Suprapubic skin (tissue), 4 donors: Measurements from ENCODE around the gene CCNE1. TPM values are rescaled to one million over a fixed set of nuclear protein-coding genes. Genes with fewer than 3 reads are reported as not detected.

ENCODE experiments used
- DNase-seq, 2 donors: peaks; one replicate each; pipeline ENCODE4 v3.0.0-alpha.2; 2019; ENCODE audit warnings: low spot score in 2 of 2
- H3K27ac ChIP-seq: fragments of 200-600 bp; sonication (generic); one replicate; pipeline ENCODE4 v1.5.1; 2019
- H3K27me3 ChIP-seq: fragments of 200-600 bp; sonication (generic); one replicate; pipeline ENCODE4 v1.5.1; 2019
- H3K36me3 ChIP-seq: fragments of 200-600 bp; sonication (generic); one replicate; pipeline ENCODE4 v1.5.1; 2019
- H3K4me1 ChIP-seq: fragments of 200-600 bp; sonication (generic); one replicate; pipeline ENCODE4 v1.5.1; 2019
- H3K4me3 ChIP-seq: fragments of 200-600 bp; sonication (generic); one replicate; pipeline ENCODE4 v1.5.1; 2019; ENCODE audit warnings: mild to moderate bottlenecking
- H3K9me3 ChIP-seq: fragments of 200-600 bp; sonication (generic); one replicate; pipeline ENCODE4 v1.5.1; 2019
- EP300 ChIP-seq: sonication (generic); formaldehyde crosslinking; IDR thresholded peaks from one replicate; pipeline ENCODE4 v1.6.1; 2017; ENCODE audit warnings: antibody characterized with exemption
- POLR2A ChIP-seq, 2 donors: fragments of 450-650 bp; IDR thresholded peaks; one replicate each; pipeline ENCODE4 v1.6.1; 2017; ENCODE audit warnings: antibody characterized with exemption in 2 of 2, mild to moderate bottlenecking in 2 of 2, moderate library complexity in 2 of 2
- POLR2AphosphoS5 ChIP-seq, 3 donors: sonication (generic); formaldehyde crosslinking; IDR thresholded peaks; one replicate each; pipeline ENCODE4 v1.6.1; 2017; ENCODE audit warnings: antibody characterized with exemption in 3 of 3
- WGBS: methylation state at CpG from one replicate; pipeline ENCODE4 v1.1.5; 2018; 5-methylcytosine and 5-hydroxymethylcytosine counted together
- total RNA-seq, 4 donors: library from RNA; depleted of rRNA; stranded (reverse); fragments of >200 nt; gene quantifications; one replicate each; pipeline ENCODE4 v1.1.0, GENCODE V29; 2016
- TF ChIP-seq, protein P1 (sequence below), 2 donors: fragments of 200-600 bp in 1 of 2; fragments of 450-650 bp in 1 of 2; sonication (generic) in 1 of 2; IDR thresholded peaks; one replicate each; pipeline ENCODE4 v1.5.1; 2016 to 2019; ENCODE audit warnings: antibody characterized with exemption in 2 of 2, mild to moderate bottlenecking in 1 of 2, moderate library complexity in 1 of 2

The CCNE1 gene
- total RNA-seq, 4 donors from 2014 or later: 2.5 to 11.0 (median 6.0) TPM

DNA sequence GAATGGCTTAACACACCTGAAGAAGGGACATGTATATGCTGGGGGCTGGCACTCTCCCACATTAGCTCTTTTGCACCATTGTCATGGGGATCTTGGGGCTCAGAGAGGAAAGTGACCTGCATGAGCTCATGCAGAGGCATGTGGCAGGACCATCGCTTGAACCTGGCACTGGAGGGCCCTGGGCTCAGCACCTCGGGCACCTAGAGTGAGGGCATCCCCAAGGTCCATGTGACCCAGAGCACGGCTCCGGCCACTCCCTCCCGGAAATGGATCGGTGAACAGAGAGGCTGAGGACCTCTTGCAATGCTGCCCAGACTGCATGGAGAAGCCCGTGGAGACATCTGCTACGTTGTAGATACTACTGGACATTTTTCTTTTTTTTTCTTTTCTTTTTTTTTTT, 38.6 kb upstream of the CCNE1 start:
- peaks cover 2% of the 10 kb centered on the region for H3K4me1 ChIP-seq
- H3K27me3 ChIP-seq: no peaks in the 10 kb centered on the region
- TF ChIP-seq POLR2A (IDR thresholded peaks at IDR 0.05) (no peak), EP300 (no peak), POLR2AphosphoS5 (IDR thresholded peaks at IDR 0.05) (no peak)
- TF ChIP-seq, protein P1, sequence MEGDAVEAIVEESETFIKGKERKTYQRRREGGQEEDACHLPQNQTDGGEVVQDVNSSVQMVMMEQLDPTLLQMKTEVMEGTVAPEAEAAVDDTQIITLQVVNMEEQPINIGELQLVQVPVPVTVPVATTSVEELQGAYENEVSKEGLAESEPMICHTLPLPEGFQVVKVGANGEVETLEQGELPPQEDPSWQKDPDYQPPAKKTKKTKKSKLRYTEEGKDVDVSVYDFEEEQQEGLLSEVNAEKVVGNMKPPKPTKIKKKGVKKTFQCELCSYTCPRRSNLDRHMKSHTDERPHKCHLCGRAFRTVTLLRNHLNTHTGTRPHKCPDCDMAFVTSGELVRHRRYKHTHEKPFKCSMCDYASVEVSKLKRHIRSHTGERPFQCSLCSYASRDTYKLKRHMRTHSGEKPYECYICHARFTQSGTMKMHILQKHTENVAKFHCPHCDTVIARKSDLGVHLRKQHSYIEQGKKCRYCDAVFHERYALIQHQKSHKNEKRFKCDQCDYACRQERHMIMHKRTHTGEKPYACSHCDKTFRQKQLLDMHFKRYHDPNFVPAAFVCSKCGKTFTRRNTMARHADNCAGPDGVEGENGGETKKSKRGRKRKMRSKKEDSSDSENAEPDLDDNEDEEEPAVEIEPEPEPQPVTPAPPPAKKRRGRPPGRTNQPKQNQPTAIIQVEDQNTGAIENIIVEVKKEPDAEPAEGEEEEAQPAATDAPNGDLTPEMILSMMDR (IDR thresholded peaks at IDR 0.05): no peak
- H3K36me3 ChIP-seq: no peaks in the 10 kb centered on the region
- DNase-seq: no peak
- no peaks in the 10 kb centered on the region for H3K9me3 ChIP-seq
- H3K27ac ChIP-seq: no peak overlapping the region
- H3K4me3 ChIP-seq: no peak overlapping the region
- WGBS: 90% methylated on average over 6 of the region's 8 CpGs

DNA sequence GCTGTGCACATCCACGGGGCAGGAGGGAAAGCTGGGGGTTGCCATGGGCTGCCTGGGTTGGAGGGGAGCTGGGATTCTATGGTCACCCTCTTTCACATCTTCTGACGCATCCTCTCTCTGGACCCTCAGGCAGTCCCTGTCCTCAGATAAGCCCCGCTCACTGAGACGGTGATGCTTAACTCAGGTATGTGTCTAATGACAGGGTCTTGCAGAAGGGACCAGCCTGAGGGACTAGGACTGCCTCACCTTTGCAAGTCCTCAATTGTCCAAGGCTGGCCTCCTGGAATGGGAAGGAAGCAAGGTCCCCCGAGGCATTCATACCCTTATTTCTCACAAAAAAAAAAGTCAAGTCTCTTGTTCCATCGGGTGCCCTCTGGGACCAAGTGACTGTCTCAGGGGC, 37.7 kb upstream of the CCNE1 start:
- Histone ChIP-seq H3K27ac (no peak overlapping the region), H3K27me3 (no peaks in the 10 kb centered on the region), H3K4me3 (no peak overlapping the region), H3K4me1 (peaks cover 2% of the 10 kb centered on the region), H3K9me3 (no peaks in the 10 kb centered on the region), H3K36me3 (no peaks in the 10 kb centered on the region)
- WGBS: 91% methylated on average over 6 of the region's 6 CpGs
- TF ChIP-seq POLR2A (IDR thresholded peaks at IDR 0.05) (no peak), POLR2AphosphoS5 (IDR thresholded peaks at IDR 0.05) (no peak), EP300 (no peak)
- TF ChIP-seq, protein P1 (IDR thresholded peaks at IDR 0.05): no peak
- no peak for DNase-seq

DNA sequence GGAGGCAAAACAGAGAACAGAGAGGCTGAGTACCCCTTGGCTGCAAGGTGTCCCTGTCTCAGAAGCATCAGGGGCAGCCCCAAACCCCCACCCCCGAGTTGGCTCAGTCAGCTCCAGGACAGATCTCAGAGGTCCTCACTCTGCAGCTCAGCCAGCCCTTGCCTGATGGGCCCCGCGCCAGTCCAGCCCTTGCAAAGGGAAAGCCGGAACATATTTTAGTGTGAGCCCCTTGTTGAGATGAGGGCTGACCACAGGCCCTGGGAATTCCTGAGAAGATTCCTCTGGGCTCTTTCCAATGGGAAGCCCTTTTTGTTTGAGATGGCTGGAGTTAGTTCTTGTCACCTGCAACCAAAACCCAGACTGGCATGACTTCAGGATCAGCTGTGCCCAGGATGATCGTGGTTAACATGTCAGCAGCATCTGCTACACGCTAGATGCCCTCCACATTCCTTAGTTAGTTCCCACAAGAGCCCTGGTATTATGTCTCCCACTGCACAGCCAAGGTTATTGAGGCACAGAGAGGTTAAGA, 33.9 kb upstream of the CCNE1 start:
- Histone ChIP-seq H3K36me3 (no peaks in the 10 kb centered on the region), H3K4me1 (no peaks in the 10 kb centered on the region), H3K27me3 (peaks cover 7% of the 10 kb centered on the region), H3K9me3 (no peaks in the 10 kb centered on the region), H3K4me3 (no peak overlapping the region), H3K27ac (no peak overlapping the region)
- TF ChIP-seq, protein P1 (IDR thresholded peaks at IDR 0.05): no peak
- TF ChIP-seq EP300 (no peak), POLR2AphosphoS5 (IDR thresholded peaks at IDR 0.05) (no peak)
- DNase-seq: no peak
- 72% methylated on average over 2 of the region's 6 CpGs for WGBS

DNA sequence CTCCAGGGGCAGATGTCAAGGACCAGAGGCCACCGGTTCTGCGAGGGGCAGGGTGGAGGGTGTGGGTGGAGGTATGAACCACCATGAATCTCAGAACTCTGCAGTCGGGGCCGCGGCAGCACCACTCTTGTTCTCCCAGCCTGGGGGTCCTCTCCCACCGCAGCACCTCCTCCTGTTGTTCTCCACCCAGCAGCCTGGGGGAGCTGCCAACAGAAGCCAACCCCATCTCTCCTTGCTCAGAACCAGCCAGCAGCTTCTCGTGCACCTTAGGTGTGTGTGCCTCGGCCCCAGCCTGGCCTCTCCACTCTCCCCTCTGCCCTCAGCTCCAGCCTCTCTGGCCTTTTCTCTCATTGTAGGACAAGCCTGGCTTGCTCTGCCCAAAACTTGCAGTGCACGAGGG, 31.9 kb upstream of the CCNE1 start:
- H3K27me3 ChIP-seq: peaks cover 7% of the 10 kb centered on the region
- WGBS: 41% methylated on average over 5 of the region's 9 CpGs
- no peaks in the 10 kb centered on the region for H3K4me1 ChIP-seq
- H3K36me3 ChIP-seq: no peaks in the 10 kb centered on the region
- DNase-seq: no peak
- TF ChIP-seq POLR2AphosphoS5 (IDR thresholded peaks at IDR 0.05): no peak
- TF ChIP-seq, protein P1 (IDR thresholded peaks at IDR 0.05): no peak
- no peak for TF ChIP-seq EP300
- no peak for TF ChIP-seq POLR2A (IDR thresholded peaks at IDR 0.05)
- H3K9me3 ChIP-seq: no peaks in the 10 kb centered on the region
- no peak overlapping the region for H3K27ac ChIP-seq
- H3K4me3 ChIP-seq: no peak overlapping the region

DNA sequence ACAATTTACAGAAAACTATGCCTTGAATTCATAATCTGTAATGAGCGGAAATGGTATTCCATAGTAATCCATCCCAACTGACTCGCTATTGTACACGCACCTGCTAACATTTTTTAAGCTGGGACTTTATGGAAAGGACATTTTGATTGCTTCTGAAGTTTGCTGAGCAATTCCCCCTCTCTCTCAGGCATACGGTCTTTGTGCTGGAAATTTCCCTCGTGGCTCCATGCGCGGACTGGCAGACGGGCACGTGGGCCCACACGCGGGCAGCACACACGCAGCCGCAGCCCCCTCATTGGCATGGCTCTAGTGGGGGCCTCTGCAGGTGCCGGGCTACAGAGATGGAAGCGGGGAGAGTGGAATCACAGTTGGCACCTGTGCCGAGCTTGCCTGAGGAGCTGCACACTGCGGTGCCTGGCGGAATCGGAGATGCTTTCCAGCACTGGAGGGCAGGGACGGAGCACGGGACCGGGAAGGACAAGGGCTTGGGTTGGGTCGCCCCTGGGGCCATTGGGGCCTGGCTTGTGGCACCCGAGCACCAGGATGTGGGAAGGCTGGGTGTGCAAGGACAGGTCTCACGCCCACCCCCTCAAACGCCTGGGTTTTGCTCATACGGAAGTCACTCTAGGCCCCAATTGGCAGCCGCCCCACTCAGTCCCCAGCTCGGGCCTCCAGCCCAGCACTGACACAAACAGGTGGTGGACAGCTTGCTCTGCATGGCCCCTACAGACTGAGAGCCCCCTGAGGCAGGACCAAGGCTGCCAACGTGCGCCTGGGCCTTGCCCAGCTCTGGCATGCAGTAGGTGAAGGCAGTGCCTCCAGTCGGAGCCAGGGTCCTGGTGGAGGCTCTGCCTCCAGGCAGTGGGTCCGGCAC, 30.2 kb upstream of the CCNE1 start:
- no peak overlapping the region for H3K27ac ChIP-seq
- no peak for DNase-seq
- no peaks in the 10 kb centered on the region for H3K36me3 ChIP-seq
- no peaks in the 10 kb centered on the region for H3K9me3 ChIP-seq
- 71% methylated on average over 20 of the region's 33 CpGs for WGBS
- peaks cover 7% of the 10 kb centered on the region for H3K27me3 ChIP-seq
- H3K4me1 ChIP-seq: no peaks in the 10 kb centered on the region
- no peak overlapping the region for H3K4me3 ChIP-seq
- TF ChIP-seq, protein P1 (IDR thresholded peaks at IDR 0.05): no peak
- no peak for TF ChIP-seq POLR2A (IDR thresholded peaks at IDR 0.05)
